Endothelial cell of umbilical vein (primary cell): ENCODE measurements around the gene IFNA4. TPM values are rescaled to one million over a fixed set of nuclear protein-coding genes. Genes with fewer than 3 reads are reported as not detected.
"Not testable (repeated sequence)": the region's sequence is repeated elsewhere in the genome, so short reads cannot be mapped to it uniquely, and the experiment has no call there.

ENCODE experiments used
- BruUV-seq: library from RNA; stranded (reverse); fragments of 400-500 nt; replicated peaks from 2 replicates; lab custom pipeline; 2021; lab: Mats Ljungman, UMichigan
- CTCF ChIA-PET: fragments of 300-600, 350-600 bp; sonication (Branson Sonifier 250); formaldehyde crosslinking; loops from one replicate; lab custom pipeline; 2021; ENCODE audit warnings: antibody characterized with exemption, inconsistent platforms; lab: Charles Lee
- POLR2A ChIA-PET: fragments of 300-600, 350-600 bp; sonication (Branson Sonifier 250); formaldehyde crosslinking; loops from one replicate; lab custom pipeline; 2021; ENCODE audit warnings: antibody characterized with exemption, inconsistent platforms; lab: Charles Lee
- DNase-seq: peaks from one replicate; pipeline ENCODE4 v3.0.0-alpha.2; 2011; ENCODE audit warnings: low read depth, low spot score
- FAIRE-seq: peaks from 2 replicates; lab custom pipeline; 2011; peaks lifted over from hg19 to GRCh38; lab: Jason Lieb, UNC
- H2AFZ ChIP-seq: 2 replicates; pipeline ENCODE4 v1.6.0; 2012; ENCODE audit warnings: low read depth, low read length, control low read depth, inconsistent platforms
- H3K27ac ChIP-seq: 2 replicates; pipeline ENCODE4 v1.5.1; 2011; ENCODE audit warnings: low read depth, mild to moderate bottlenecking, control low read depth, low read length, moderate library complexity; ENCODE audit not compliant: insufficient read depth
- H3K27me3 ChIP-seq, 2 experiments: 2 replicates each; pipeline versions ENCODE4 v1.6.0 to v1.6.1; 2011; ENCODE audit warnings: low read length in 2 of 2, mixed read lengths in 1 of 2; ENCODE audit not compliant: control insufficient read depth in 2 of 2, insufficient read depth in 2 of 2
- H3K36me3 ChIP-seq, 2 experiments: 2 replicates in 1 of 2; 3 replicates in 1 of 2; pipeline ENCODE4 v1.5.1; 2011; ENCODE audit warnings: low read length in 2 of 2, mild to moderate bottlenecking in 1 of 2, moderate library complexity in 1 of 2; ENCODE audit not compliant: control insufficient read depth in 2 of 2, insufficient read depth in 2 of 2; ENCODE audit errors: extremely low read depth in 1 of 2
- H3K4me1 ChIP-seq: 3 replicates; pipeline ENCODE4 v1.5.1; 2011; ENCODE audit warnings: mild to moderate bottlenecking, low read length; ENCODE audit not compliant: control insufficient read depth, insufficient read depth; ENCODE audit errors: extremely low read depth
- H3K4me2 ChIP-seq: 2 replicates; pipeline ENCODE4 v1.6.1; 2011; ENCODE audit warnings: low read length, control low read depth, mixed read lengths; ENCODE audit not compliant: insufficient read depth
- H3K4me3 ChIP-seq, 3 experiments: fragments of 200-600 bp in 1 of 3; sonication (generic), shearing (Covaris generic) in 1 of 3; replicated peaks in 1 of 3; 2 replicates each; pipeline ENCODE4 v1.5.1; 2011 to 2016; ENCODE audit warnings: control low read depth in 3 of 3, low read length in 3 of 3, mild to moderate bottlenecking in 2 of 3, inconsistent platforms in 1 of 3, low read depth in 1 of 3, moderate library complexity in 1 of 3; ENCODE audit not compliant: insufficient read depth in 1 of 3
- H3K79me2 ChIP-seq: 2 replicates; pipeline ENCODE4 v1.6.0; 2012; ENCODE audit warnings: low read length, inconsistent platforms; ENCODE audit not compliant: control insufficient read depth, insufficient read depth
- H3K9ac ChIP-seq: replicated peaks from 2 replicates; pipeline ENCODE3; 2011; ENCODE audit warnings: low read length, control low read depth; ENCODE audit not compliant: insufficient read depth; ENCODE audit errors: extremely low read depth
- H3K9me1 ChIP-seq: replicated peaks from 3 replicates; pipeline ENCODE4 v1.6.0; 2011; ENCODE audit warnings: mild to moderate bottlenecking, low read length; ENCODE audit not compliant: control insufficient read depth, insufficient read depth; ENCODE audit errors: extremely low read depth
- H3K9me3 ChIP-seq: replicated peaks from 2 replicates; pipeline ENCODE4 v1.5.1; 2012; ENCODE audit warnings: low read length, inconsistent platforms; ENCODE audit not compliant: control insufficient read depth, insufficient read depth
- H4K20me1 ChIP-seq: replicated peaks from 2 replicates; pipeline ENCODE3; 2011; ENCODE audit warnings: mild to moderate bottlenecking, low read length; ENCODE audit not compliant: control insufficient read depth, insufficient read depth; ENCODE audit errors: extremely low read depth
- CTCF ChIP-seq, 2 donors: IDR thresholded peaks; 1 replicate in 1 of 2; 2 replicates in 1 of 2; pipeline ENCODE4 v1.5.1; 2011; ENCODE audit warnings: low read length in 2 of 2, mild to moderate bottlenecking in 2 of 2, moderate library complexity in 2 of 2, control low read depth in 1 of 2, inconsistent platforms in 1 of 2, low read depth in 1 of 2; ENCODE audit not compliant: insufficient read depth in 1 of 2; ENCODE audit errors: extremely low read depth in 1 of 2
- EZH2 ChIP-seq: IDR thresholded peaks from 2 replicates; pipeline ENCODE4 v1.6.1; 2012; ENCODE audit warnings: borderline replicate concordance, low read depth, mild to moderate bottlenecking, moderate library complexity, low read length, inconsistent platforms; ENCODE audit not compliant: severe bottlenecking
- FOS ChIP-seq: IDR thresholded peaks from 2 replicates; pipeline ENCODE4 v1.6.1; 2011; ENCODE audit warnings: mild to moderate bottlenecking, low read length, moderate library complexity, borderline replicate concordance; ENCODE audit not compliant: insufficient read depth
- GATA2 ChIP-seq: IDR thresholded peaks from 2 replicates; pipeline ENCODE4 v1.7.0; 2011; ENCODE audit warnings: low read depth, mild to moderate bottlenecking, moderate library complexity, mixed read lengths, low read length; ENCODE audit not compliant: insufficient read length, insufficient read depth
- JUN ChIP-seq: IDR thresholded peaks from 2 replicates; pipeline ENCODE4 v1.6.1; 2011; ENCODE audit warnings: borderline replicate concordance, low read depth; ENCODE audit not compliant: insufficient read length, insufficient read depth
- MAX ChIP-seq: IDR thresholded peaks from 2 replicates; pipeline ENCODE4 v1.6.1; 2011; ENCODE audit not compliant: insufficient read depth, insufficient read length
- MYC ChIP-seq: IDR thresholded peaks from one replicate; pipeline ENCODE4 v1.6.1; 2011; ENCODE audit warnings: mild to moderate bottlenecking, low read depth, low read length
- POLR2A ChIP-seq: IDR thresholded peaks from 2 replicates; pipeline ENCODE4 v1.6.1; 2012; ENCODE audit warnings: low read depth, mild to moderate bottlenecking, control low read depth, low read length
- POLR2AphosphoS5 ChIP-seq: IDR thresholded peaks from 2 replicates; pipeline ENCODE4 v1.6.1; 2012; ENCODE audit warnings: low read depth, mild to moderate bottlenecking, control low read depth, low read length, moderate library complexity; ENCODE audit not compliant: insufficient read depth
- dilution Hi-C: fragments of 300-500 bp; cut with MboI; formaldehyde crosslinking; loops from one replicate; pipeline ENCODE4 v1.15.0; 2019; ENCODE audit warnings: low sequenced_read_pairs; ENCODE audit not compliant: extremely low pct_ligation_motif_present
- intact Hi-C: fragments of 100-400 bp; cut with micrococcal nuclease; formaldehyde crosslinking; loops from one replicate; pipeline ENCODE4 v1.10.0; 2022
- polyA plus RNA-seq, 4 experiments: library from polyadenylated mRNA; depleted of rRNA in 3 of 4; stranded (reverse) in 3 of 4; unstranded in 1 of 4; fragments of >200 nt; gene quantifications; 2 replicates each; pipeline versions ENCODE4 v1.2.1 to v1.2.3, GENCODE V29; 2011 to 2012; ENCODE audit warnings: missing spikeins in 1 of 4
- total RNA-seq: library from RNA; stranded (reverse); gene quantifications from 2 replicates; pipeline ENCODE4 v1.2.3, GENCODE V29; 2021

IFNA4 gene
- total and polyA plus RNA-seq, 2 donors (not counting 3 experiments of a cell fraction or from before 2014, with no cell fraction given): not detected

- no peak for DNase-seq
- intact Hi-C loops (no loop called here), dilution Hi-C loops (no loop called here)
- Histone ChIP-seq H3K9ac (no peak overlapping the region), H3K27me3 (peaks cover 5 to 28% of the 10 kb centered on the region in 2 experiments), H4K20me1 (no peaks in the 10 kb centered on the region), H3K4me1 (no peaks in the 10 kb centered on the region), H3K4me3 (no peak overlapping the region), H3K27ac (no peak overlapping the region), H2AFZ (no peak overlapping the region), H3K4me2 (no peak overlapping the region), H3K36me3 (no peaks in the 10 kb centered on the region), H3K79me2 (no peaks in the 10 kb centered on the region), H3K9me1 (no peaks in the 10 kb centered on the region), H3K9me3 (no peaks in the 10 kb centered on the region)
- no peak for FAIRE-seq
- TF ChIP-seq POLR2AphosphoS5: no peak
- no peak for TF ChIP-seq JUN
- no peak for TF ChIP-seq CTCF (IDR thresholded peaks at IDR 0.05; ENCODE audit: extremely low read depth in 1 of 2, insufficient read depth in 1 of 2, low read depth in 1 of 2, low read length in 2 of 2)
- TF ChIP-seq GATA2: no peak
- no peak for TF ChIP-seq FOS
- TF ChIP-seq MAX: no peak
- no peak for TF ChIP-seq MYC
- no peak for TF ChIP-seq EZH2
- no peak for TF ChIP-seq POLR2A
- CTCF ChIA-PET: no interaction called here
- no TSS peak for BruUV-seq
- POLR2A ChIA-PET: no interaction called here
Observed at GRCh38 chr9:21171351-21171750, 16.0 kb downstream of the IFNA4 start.

DNA sequence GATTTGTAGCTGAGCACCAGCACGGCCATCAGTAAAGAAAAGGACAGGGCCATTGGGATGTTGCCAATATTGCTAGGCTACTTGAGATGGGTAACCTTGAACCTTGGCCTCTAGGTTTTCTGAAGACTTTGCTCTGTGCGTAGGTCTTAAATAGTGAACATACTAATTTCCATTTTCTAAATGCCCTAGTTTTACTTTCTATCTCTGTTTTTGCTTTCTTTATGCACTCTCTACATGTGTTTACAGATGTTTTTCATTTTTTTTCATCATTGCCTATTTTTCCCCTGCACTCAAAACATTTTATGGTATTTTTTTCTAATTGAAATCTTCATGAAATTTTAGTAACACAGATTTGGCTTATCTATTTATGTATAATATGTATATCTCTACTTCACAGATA is 20.8 kb downstream of the IFNA4 start, which contains the start of gene IFNA21:
Gene IFNA21 (minus strand): TSS at position 101 of the 400 bp plus-strand sequence. CDS start 48 bp downstream, at position 53.
- CTCF ChIA-PET, FAIRE-seq, DNase-seq, POLR2A ChIA-PET, H3K27ac ChIP-seq, H3K9me3 ChIP-seq, H3K4me3 ChIP-seq, H3K9me1 ChIP-seq, H3K79me2 ChIP-seq, H2AFZ ChIP-seq, H4K20me1 ChIP-seq, intact Hi-C loops, H3K36me3 ChIP-seq, dilution Hi-C loops, H3K4me2 ChIP-seq, H3K4me1 ChIP-seq, BruUV-seq, H3K9ac ChIP-seq: not testable (repeated sequence)
- peaks cover 0 to 15% of the 10 kb centered on the region in 2 experiments for H3K27me3 ChIP-seq
